Calu3 (cell line): ENCODE measurements around the gene DDX60. TPM values are rescaled to one million over a fixed set of nuclear protein-coding genes. Genes with fewer than 3 reads are reported as not detected.
"Not testable (repeated sequence)": the region's sequence is repeated elsewhere in the genome, so short reads cannot be mapped to it uniquely, and the experiment has no call there.

Experiments
- BruUV-seq: library from RNA; stranded (reverse); fragments of 400-500 nt; replicated peaks from 2 replicates; lab custom pipeline; 2021; lab: Mats Ljungman, UMichigan
- CTCF ChIA-PET: fragments of 300-600 bp; sonication (Branson Sonifier 250); formaldehyde crosslinking; loops from one replicate; lab custom pipeline; 2022; ENCODE audit warnings: antibody characterized with exemption; lab: Charles Lee
- DNase-seq: peaks from one replicate; pipeline ENCODE4 v3.0.0; 2022
- H3K27ac Mint-ChIP-seq: one replicate; pipeline ENCODE4 v1.8.0; 2022; ENCODE audit warnings: mixed read lengths; ENCODE audit not compliant: unreplicated experiment
- H3K27me3 Mint-ChIP-seq: one replicate; pipeline ENCODE4 v1.8.0; 2022; ENCODE audit warnings: mixed read lengths; ENCODE audit not compliant: unreplicated experiment
- H3K36me3 Mint-ChIP-seq: one replicate; pipeline ENCODE4 v1.8.0; 2022; ENCODE audit warnings: mild to moderate bottlenecking, moderate library complexity, mixed read lengths; ENCODE audit not compliant: insufficient read depth, unreplicated experiment
- H3K4me1 Mint-ChIP-seq: one replicate; pipeline ENCODE4 v1.8.0; 2022; ENCODE audit warnings: mild to moderate bottlenecking, low read depth, mixed read lengths; ENCODE audit not compliant: unreplicated experiment
- H3K4me3 Mint-ChIP-seq: one replicate; pipeline ENCODE4 v1.8.0; 2022; ENCODE audit warnings: mild to moderate bottlenecking, low read depth, moderate library complexity, mixed read lengths; ENCODE audit not compliant: unreplicated experiment
- H3K9me3 Mint-ChIP-seq: one replicate; pipeline ENCODE4 v1.8.0; 2022; ENCODE audit warnings: low read depth, mixed read lengths; ENCODE audit not compliant: unreplicated experiment
- CTCF ChIP-seq: fragments of 200-600 bp; IDR thresholded peaks from one replicate; pipeline ENCODE4 v1.8.0; 2022; ENCODE audit warnings: antibody characterized with exemption; ENCODE audit not compliant: unreplicated experiment
- intact Hi-C: fragments of 100-400 bp; cut with micrococcal nuclease; formaldehyde crosslinking; loops from one replicate; pipeline ENCODE4 v1.10.0; 2022; ENCODE audit not compliant: unreplicated experiment
- total RNA-seq: library from RNA; stranded (reverse); gene quantifications from 2 replicates; pipeline ENCODE4 v1.2.3, GENCODE V29; 2022

The DDX60 gene
- total RNA-seq, 1 experiment from 2014 or later = 66.5 TPM

GRCh38 chr4:168293386-168293975, 25.1 kb downstream of the DDX60 start:
- H3K4me3 Mint-ChIP-seq = no peak overlapping the region
- intact Hi-C loops = no loop called here
- BruUV-seq = no TSS peak

GRCh38 chr4:168291242-168291641, 27.3 kb downstream of the DDX60 start:
- no peaks in the 10 kb centered on the region for H3K36me3 Mint-ChIP-seq
- DNase-seq = no peak

More at GRCh38 chr4:168293386-168293975, 25.1 kb downstream of the DDX60 start:
- no peaks in the 10 kb centered on the region for H3K36me3 Mint-ChIP-seq
- no peaks in the 10 kb centered on the region for H3K4me1 Mint-ChIP-seq
- CTCF ChIA-PET = no interaction called here
- no peaks in the 10 kb centered on the region for H3K9me3 Mint-ChIP-seq
- TF ChIP-seq CTCF = no peak
- H3K27me3 Mint-ChIP-seq = no peaks in the 10 kb centered on the region
- H3K27ac Mint-ChIP-seq = no peak overlapping the region
- no peak for DNase-seq

GRCh38 chr4:168285850-168286249, 32.7 kb downstream of the DDX60 start:
- BruUV-seq, intact Hi-C loops: not testable (repeated sequence)

More at GRCh38 chr4:168291242-168291641, 27.3 kb downstream of the DDX60 start:
- CTCF ChIA-PET = no interaction called here
- TF ChIP-seq CTCF = no peak
- intact Hi-C loops = no loop called here
- no TSS peak for BruUV-seq
- Mint-ChIP-seq H3K9me3 (no peaks in the 10 kb centered on the region), H3K4me1 (no peaks in the 10 kb centered on the region), H3K27ac (no peak overlapping the region), H3K4me3 (no peak overlapping the region), H3K27me3 (no peaks in the 10 kb centered on the region)

GRCh38 chr4:168279556-168279955, 39.0 kb downstream of the DDX60 start:
- Mint-ChIP-seq H3K36me3 (no peaks in the 10 kb centered on the region), H3K27ac (no peak overlapping the region), H3K4me3 (no peak overlapping the region), H3K4me1 (no peaks in the 10 kb centered on the region), H3K9me3 (no peaks in the 10 kb centered on the region), H3K27me3 (no peaks in the 10 kb centered on the region)
- BruUV-seq = no TSS peak
- TF ChIP-seq CTCF = no peak
- intact Hi-C loops = no loop called here
- no peak for DNase-seq
- CTCF ChIA-PET = no interaction called here

More at GRCh38 chr4:168285850-168286249, 32.7 kb downstream of the DDX60 start:
- H3K4me3 Mint-ChIP-seq, H3K27me3 Mint-ChIP-seq, H3K36me3 Mint-ChIP-seq, CTCF ChIA-PET, DNase-seq, H3K9me3 Mint-ChIP-seq, H3K27ac Mint-ChIP-seq, H3K4me1 Mint-ChIP-seq: not testable (repeated sequence)

- CTCF ChIA-PET = no interaction called here
- H3K4me3 Mint-ChIP-seq = no peak overlapping the region
- intact Hi-C loops = no loop called here
- H3K27me3 Mint-ChIP-seq = no peaks in the 10 kb centered on the region
- H3K9me3 Mint-ChIP-seq = no peaks in the 10 kb centered on the region
- no peak for TF ChIP-seq CTCF
- BruUV-seq = no TSS peak
- no peak overlapping the region for H3K27ac Mint-ChIP-seq
- H3K36me3 Mint-ChIP-seq = no peaks in the 10 kb centered on the region
- DNase-seq = no peak
- H3K4me1 Mint-ChIP-seq = no peaks in the 10 kb centered on the region
Observed at GRCh38 chr4:168275836-168276235, 42.7 kb downstream of the DDX60 start.
